Sigmoid colon (tissue), 7 donors: Measurements from ENCODE around the gene FAM13A. TPM values are rescaled to one million over a fixed set of nuclear protein-coding genes. Genes with fewer than 3 reads are reported as not detected.

Source experiments
- DNase-seq: peaks from one replicate; pipeline ENCODE4 v3.0.0-alpha.2; 2019
- H3K27ac ChIP-seq, 4 donors: fragments of 200-600 bp; sonication (generic); one replicate each; pipeline ENCODE4 v1.5.1; 2016 to 2019; ENCODE audit warnings: mild to moderate bottlenecking in 1 of 4
- H3K27me3 ChIP-seq, 3 donors: fragments of 200-600 bp; sonication (generic); one replicate each; pipeline ENCODE4 v1.5.1; 2019; ENCODE audit warnings: mild to moderate bottlenecking in 1 of 3
- H3K36me3 ChIP-seq, 4 donors: fragments of 200-600 bp; sonication (generic); one replicate each; pipeline ENCODE4 v1.5.1; 2016 to 2019
- H3K4me1 ChIP-seq, 4 donors: fragments of 200-600 bp; sonication (generic); one replicate each; pipeline ENCODE4 v1.5.1; 2017 to 2019
- H3K4me3 ChIP-seq, 4 donors: fragments of 200-600 bp; sonication (generic); one replicate each; pipeline ENCODE4 v1.5.1; 2017 to 2019; ENCODE audit warnings: mild to moderate bottlenecking in 2 of 4, moderate library complexity in 1 of 4
- H3K9me3 ChIP-seq, 4 donors: fragments of 200-600 bp in 3 of 4; sonication (generic) in 3 of 4; one replicate each; pipeline versions ENCODE4 v1.5.1 to v1.6.1; 2013 to 2019
- CTCF ChIP-seq, 4 experiments: fragments of 450-650 bp in 3 of 4; fragments of 200-600 bp in 1 of 4; IDR thresholded peaks; one replicate each; pipeline ENCODE4 v1.5.1; 2016 to 2019; ENCODE audit warnings: antibody characterized with exemption in 4 of 4, mild to moderate bottlenecking in 3 of 4, moderate library complexity in 2 of 4
- EP300 ChIP-seq, 4 donors: sonication (generic); formaldehyde crosslinking; IDR thresholded peaks; one replicate each; pipeline ENCODE4 v1.6.1; 2017; ENCODE audit warnings: antibody characterized with exemption in 4 of 4
- POLR2A ChIP-seq, 2 donors: fragments of 450-650 bp; IDR thresholded peaks; one replicate each; pipeline ENCODE4 v1.6.1; 2016; ENCODE audit warnings: antibody characterized with exemption in 2 of 2, mild to moderate bottlenecking in 2 of 2, moderate library complexity in 2 of 2
- POLR2AphosphoS5 ChIP-seq, 4 donors: sonication (generic); formaldehyde crosslinking; IDR thresholded peaks; one replicate each; pipeline ENCODE4 v1.6.1; 2017; ENCODE audit warnings: antibody characterized with exemption in 4 of 4
- WGBS, 2 donors: extraction: QIAGEN DNeasy Blood & Tissue Kit; methylation state at CpG; one replicate each; pipeline ENCODE4 v1.1.7; 2013; 5-methylcytosine and 5-hydroxymethylcytosine counted together
- intact Hi-C: fragments of 100-400 bp; cut with DNase I; formaldehyde crosslinking; loops from one replicate; pipeline ENCODE4 v1.15.1; 2023
- polyA plus RNA-seq, 3 donors: library from polyadenylated mRNA; stranded (reverse); fragments of 200-250 nt; gene quantifications; one replicate each; pipeline ENCODE4 v1.2.3, GENCODE V29; 2013
- total RNA-seq, 4 donors: library from RNA; depleted of rRNA; stranded (reverse); fragments of >200 nt; gene quantifications; one replicate each; pipeline ENCODE4 v1.1.0, GENCODE V29; 2016
- donor health status: healthy with polysubstance abuse.
- donor health status: Bipolar disorder and iron deficiency.
- donor health status: healthy.

FAM13A gene
- total and polyA plus RNA-seq, 7 donors = 9.9 to 49.7 (median 41.1) TPM

- Histone ChIP-seq H3K4me1 (no peaks in the 10 kb centered on the region), H3K36me3 (no peaks in the 10 kb centered on the region), H3K4me3 (no peak overlapping the region), H3K27me3 (no peaks in the 10 kb centered on the region), H3K27ac (no peak overlapping the region), H3K9me3 (no peaks in the 10 kb centered on the region)
- WGBS, 2 donors = 95 to 97% methylated on average over 1 of the region's 1 CpG
- no peak for DNase-seq
- no peak for TF ChIP-seq POLR2AphosphoS5 (IDR thresholded peaks at IDR 0.05)
- no peak for TF ChIP-seq CTCF (IDR thresholded peaks at IDR 0.05)
- TF ChIP-seq POLR2A (IDR thresholded peaks at IDR 0.05) = no peak
- TF ChIP-seq EP300 (IDR thresholded peaks at IDR 0.05) = no peak
- intact Hi-C loops = no loop called here
Measured at GRCh38 chr4:89099471-89099870, 42.5 kb upstream of the FAM13A start.

- no peak overlapping the region for H3K27ac ChIP-seq
- H3K36me3 ChIP-seq = no peaks in the 10 kb centered on the region
- no peak for DNase-seq
- no peak overlapping the region for H3K4me3 ChIP-seq
- intact Hi-C loops = no loop called here
- H3K27me3 ChIP-seq = no peaks in the 10 kb centered on the region
- TF ChIP-seq CTCF (IDR thresholded peaks at IDR 0.05) (no peak), POLR2AphosphoS5 (IDR thresholded peaks at IDR 0.05) (no peak), EP300 (IDR thresholded peaks at IDR 0.05) (no peak), POLR2A (IDR thresholded peaks at IDR 0.05) (no peak)
- H3K4me1 ChIP-seq = no peaks in the 10 kb centered on the region
- no peaks in the 10 kb centered on the region for H3K9me3 ChIP-seq
- WGBS, 2 donors = 92 to 93% methylated on average over 2 of the region's 2 CpGs
Measured at GRCh38 chr4:89099034-89099433, 42.0 kb upstream of the FAM13A start.

- intact Hi-C loops = no loop called here
- Histone ChIP-seq H3K4me1 (no peaks in the 10 kb centered on the region), H3K9me3 (peaks cover 0 to 4% (median 2%) of the 10 kb centered on the region in 4 donors), H3K36me3 (no peaks in the 10 kb centered on the region), H3K4me3 (no peak overlapping the region), H3K27me3 (no peaks in the 10 kb centered on the region), H3K27ac (no peak overlapping the region)
- DNase-seq = no peak
- 96 to 99% methylated on average over 1 of the region's 1 CpG for WGBS, 2 donors
- TF ChIP-seq POLR2AphosphoS5 (IDR thresholded peaks at IDR 0.05) = no peak
Measured at GRCh38 chr4:89078300-89078699, 21.3 kb upstream of the FAM13A start.

GRCh38 chr4:89077761-89078160 lies 20.8 kb upstream of the FAM13A start:
- TF ChIP-seq POLR2A (IDR thresholded peaks at IDR 0.05) = no peak
- TF ChIP-seq CTCF (IDR thresholded peaks at IDR 0.05) = no peak
- no peak for TF ChIP-seq POLR2AphosphoS5 (IDR thresholded peaks at IDR 0.05)
- TF ChIP-seq EP300 (IDR thresholded peaks at IDR 0.05) = no peak
- no peak for DNase-seq
- Histone ChIP-seq H3K27ac (no peak overlapping the region), H3K27me3 (no peaks in the 10 kb centered on the region), H3K9me3 (peaks cover 0 to 4% (median 2%) of the 10 kb centered on the region in 4 donors), H3K36me3 (no peaks in the 10 kb centered on the region), H3K4me1 (no peaks in the 10 kb centered on the region), H3K4me3 (no peak overlapping the region)
- intact Hi-C loops = no loop called here

GRCh38 chr4:89072921-89073320 lies 15.9 kb upstream of the FAM13A start:
- WGBS, 2 donors = 87 to 92% methylated on average over 1 of the region's 1 CpG
- Histone ChIP-seq H3K36me3 (no peaks in the 10 kb centered on the region), H3K4me3 (no peak overlapping the region), H3K27me3 (no peaks in the 10 kb centered on the region), H3K9me3 (no peaks in the 10 kb centered on the region), H3K27ac (no peak overlapping the region), H3K4me1 (no peaks in the 10 kb centered on the region)
- DNase-seq = no peak
- intact Hi-C loops = no loop called here
- no peak for TF ChIP-seq CTCF (IDR thresholded peaks at IDR 0.05)
- no peak for TF ChIP-seq POLR2A (IDR thresholded peaks at IDR 0.05)
- TF ChIP-seq EP300 (IDR thresholded peaks at IDR 0.05) = no peak
